Activated T-helper 2 cell treated with anti-CD3 and anti-CD28 coated beads, Interferon-gamma antibody, Interleukin-2, Interleukin-4, amounts not matched to agents 10 μg/mL and 5 μg/mL and 100 μg/mL, durations not matched to agents 14 hours and 24 hours and 36 hours (primary cell): ENCODE measurements around the gene TDP1. TPM values are rescaled to one million over a fixed set of nuclear protein-coding genes. Genes with fewer than 3 reads are reported as not detected.

Source experiments
- DNase-seq: peaks from one replicate; pipeline ENCODE4 v3.0.0; 2021; ENCODE audit warnings: low spot score
- H3K27ac Mint-ChIP-seq: one replicate; pipeline ENCODE4 v1.8.0; 2021; ENCODE audit warnings: mixed read lengths
- H3K27me3 Mint-ChIP-seq: one replicate; pipeline ENCODE4 v1.8.0; 2021; ENCODE audit warnings: low read depth, mixed read lengths
- H3K36me3 Mint-ChIP-seq: one replicate; pipeline ENCODE4 v1.8.0; 2021; ENCODE audit warnings: low read depth, mixed read lengths
- H3K4me1 Mint-ChIP-seq: one replicate; pipeline ENCODE4 v1.8.0; 2021; ENCODE audit warnings: low read depth, mixed read lengths
- H3K4me3 Mint-ChIP-seq: one replicate; pipeline ENCODE4 v1.8.0; 2021; ENCODE audit warnings: low read depth, mild to moderate bottlenecking, moderate library complexity, mixed read lengths
- H3K9me3 Mint-ChIP-seq: one replicate; pipeline ENCODE4 v1.8.0; 2021; ENCODE audit warnings: mixed read lengths
- intact Hi-C: fragments of 100-400 bp; cut with micrococcal nuclease; formaldehyde crosslinking; loops from one replicate; pipeline ENCODE4 v1.15.1; 2023
- total RNA-seq: library from RNA; stranded (reverse); gene quantifications from 2 replicates; pipeline ENCODE4 v1.2.3, GENCODE V29; 2022

TDP1 gene
- total RNA-seq, 1 donor from 2014 or later, result 97.5 TPM

- H3K36me3 Mint-ChIP-seq, result peaks cover 70% of the 10 kb centered on the region
- no peaks in the 10 kb centered on the region for H3K27me3 Mint-ChIP-seq
- no peak overlapping the region for H3K27ac Mint-ChIP-seq
- DNase-seq, result no peak
- no peaks in the 10 kb centered on the region for H3K9me3 Mint-ChIP-seq
- no peak overlapping the region for H3K4me3 Mint-ChIP-seq
- H3K4me1 Mint-ChIP-seq, result peaks cover 3% of the 10 kb centered on the region
- intact Hi-C loops, result loop anchor here (10.0 kb wide), 1 partner anchor 257 kb away; no protein-coding TSS in a partner anchor
Observed at GRCh38 chr14:89977668-89978067, 21.9 kb downstream of the TDP1 start.

- H3K9me3 Mint-ChIP-seq, result no peaks in the 10 kb centered on the region
- H3K36me3 Mint-ChIP-seq, result peaks cover 70% of the 10 kb centered on the region
- H3K27ac Mint-ChIP-seq, result no peak overlapping the region
- no peak overlapping the region for H3K4me3 Mint-ChIP-seq
- no peaks in the 10 kb centered on the region for H3K27me3 Mint-ChIP-seq
- intact Hi-C loops, result loop anchor here (10.0 kb wide), 1 partner anchor 256 kb away; no protein-coding TSS in a partner anchor
- peaks cover 3% of the 10 kb centered on the region for H3K4me1 Mint-ChIP-seq
- DNase-seq, result no peak
Observed at GRCh38 chr14:89978656-89979055, 22.9 kb downstream of the TDP1 start.

- Mint-ChIP-seq H3K27ac (no peak overlapping the region), H3K4me3 (no peak overlapping the region), H3K9me3 (no peaks in the 10 kb centered on the region), H3K27me3 (no peaks in the 10 kb centered on the region), H3K4me1 (no peaks in the 10 kb centered on the region), H3K36me3 (peaks cover 85% of the 10 kb centered on the region)
- DNase-seq, result no peak
- intact Hi-C loops, result no loop called here
Observed at GRCh38 chr14:89983375-89983774, 27.6 kb downstream of the TDP1 start.

- Mint-ChIP-seq H3K27ac (no peak overlapping the region), H3K4me3 (no peak overlapping the region), H3K9me3 (no peaks in the 10 kb centered on the region), H3K4me1 (no peaks in the 10 kb centered on the region), H3K36me3 (peaks cover 81% of the 10 kb centered on the region), H3K27me3 (no peaks in the 10 kb centered on the region)
- intact Hi-C loops, result no loop called here
- no peak for DNase-seq
Observed at GRCh38 chr14:89986462-89987160, 30.9 kb downstream of the TDP1 start.

DNA sequence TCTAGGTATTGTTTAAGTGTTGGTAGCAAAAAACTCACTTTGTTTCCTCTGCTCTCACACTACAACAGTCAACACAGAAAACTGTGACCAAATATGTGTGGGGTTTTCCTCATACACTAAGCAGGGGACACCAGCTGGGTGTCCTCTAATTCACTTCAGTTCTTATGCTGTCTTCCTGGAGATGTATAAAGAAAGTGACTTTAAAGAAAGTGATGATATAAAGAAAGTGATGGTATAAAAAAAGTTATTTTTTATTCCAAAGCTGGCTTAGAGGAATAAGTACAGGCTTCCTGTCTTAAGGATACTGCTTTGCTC lies 31.4 kb downstream of the TDP1 start:
- DNase-seq, result no peak
- Mint-ChIP-seq H3K27ac (no peak overlapping the region), H3K4me1 (no peaks in the 10 kb centered on the region), H3K4me3 (no peak overlapping the region), H3K36me3 (peaks cover 77% of the 10 kb centered on the region), H3K27me3 (no peaks in the 10 kb centered on the region), H3K9me3 (no peaks in the 10 kb centered on the region)
- intact Hi-C loops, result no loop called here

- Mint-ChIP-seq H3K27me3 (no peaks in the 10 kb centered on the region), H3K9me3 (no peaks in the 10 kb centered on the region), H3K36me3 (peaks cover 74% of the 10 kb centered on the region), H3K4me1 (no peaks in the 10 kb centered on the region), H3K4me3 (no peak overlapping the region), H3K27ac (no peak overlapping the region)
- intact Hi-C loops, result no loop called here
- DNase-seq, result no peak
Observed at GRCh38 chr14:89988787-89989186, 33.1 kb downstream of the TDP1 start.

DNA sequence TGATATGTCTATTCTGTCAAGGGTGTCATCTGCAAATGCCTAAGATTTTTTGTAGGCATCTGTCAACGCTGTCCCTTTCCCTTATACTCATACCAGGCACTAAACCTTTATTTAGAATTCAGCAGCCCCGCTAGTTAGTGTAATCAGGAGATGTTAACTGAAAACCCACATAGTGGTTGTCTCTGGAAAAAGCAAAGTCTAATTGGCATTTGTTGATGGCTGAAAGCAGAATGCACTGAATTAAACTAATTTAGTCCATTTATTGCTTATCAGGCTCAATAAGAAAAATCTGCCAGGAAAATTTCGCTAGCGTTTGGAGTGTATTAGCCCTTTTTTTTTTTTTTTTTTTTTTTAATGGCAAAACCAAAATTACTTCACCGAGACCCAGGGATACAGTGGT lies 34.5 kb downstream of the TDP1 start:
- H3K36me3 Mint-ChIP-seq, result peaks cover 76% of the 10 kb centered on the region
- intact Hi-C loops, result no loop called here
- H3K27ac Mint-ChIP-seq, result no peak overlapping the region
- no peak for DNase-seq
- H3K4me3 Mint-ChIP-seq, result no peak overlapping the region
- H3K27me3 Mint-ChIP-seq, result no peaks in the 10 kb centered on the region
- no peaks in the 10 kb centered on the region for H3K4me1 Mint-ChIP-seq
- no peaks in the 10 kb centered on the region for H3K9me3 Mint-ChIP-seq

- intact Hi-C loops, result no loop called here
Observed at GRCh38 chr14:89990623-89991275, 35.0 kb downstream of the TDP1 start.

GRCh38 chr14:89992273-89992672 lies 36.5 kb downstream of the TDP1 start:
- no peaks in the 10 kb centered on the region for H3K9me3 Mint-ChIP-seq
- intact Hi-C loops, result no loop called here
- H3K27ac Mint-ChIP-seq, result no peak overlapping the region
- peaks cover 77% of the 10 kb centered on the region for H3K36me3 Mint-ChIP-seq
- no peak overlapping the region for H3K4me3 Mint-ChIP-seq
- no peak for DNase-seq
- no peaks in the 10 kb centered on the region for H3K4me1 Mint-ChIP-seq
- H3K27me3 Mint-ChIP-seq, result no peaks in the 10 kb centered on the region

More at GRCh38 chr14:89990623-89991275, 35.0 kb downstream of the TDP1 start:
- no peak overlapping the region for H3K4me3 Mint-ChIP-seq
- H3K9me3 Mint-ChIP-seq, result no peaks in the 10 kb centered on the region
- H3K4me1 Mint-ChIP-seq, result no peaks in the 10 kb centered on the region
- H3K27ac Mint-ChIP-seq, result no peak overlapping the region
- H3K27me3 Mint-ChIP-seq, result no peaks in the 10 kb centered on the region
- no peak for DNase-seq
- peaks cover 76% of the 10 kb centered on the region for H3K36me3 Mint-ChIP-seq

DNA sequence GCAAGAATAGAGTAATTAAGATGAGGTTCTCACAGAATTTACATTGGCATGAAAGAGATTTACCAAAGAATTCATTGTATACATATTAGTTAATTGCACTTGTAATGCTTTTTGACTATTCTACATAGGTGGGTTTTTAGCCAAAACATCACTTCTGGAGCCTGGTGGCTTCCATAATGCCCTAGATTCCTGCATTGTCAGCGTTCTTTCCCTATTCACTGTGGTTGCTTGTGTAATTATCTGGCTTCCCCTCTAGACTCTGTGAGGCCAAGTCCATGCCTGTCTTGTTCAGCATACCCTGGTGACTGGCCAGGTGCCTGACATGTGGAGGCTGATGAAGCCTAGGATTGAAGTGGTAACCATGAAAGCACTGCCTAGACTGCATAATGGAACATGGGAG lies 41.2 kb downstream of the TDP1 start:
- Mint-ChIP-seq H3K4me1 (no peaks in the 10 kb centered on the region), H3K9me3 (no peaks in the 10 kb centered on the region), H3K36me3 (peaks cover 78% of the 10 kb centered on the region), H3K4me3 (no peak overlapping the region), H3K27me3 (no peaks in the 10 kb centered on the region), H3K27ac (no peak overlapping the region)
- DNase-seq, result no peak
- intact Hi-C loops, result no loop called here

GRCh38 chr14:90000935-90001334 lies 45.2 kb downstream of the TDP1 start:
- DNase-seq, result no peak
- H3K4me1 Mint-ChIP-seq, result peaks cover 22% of the 10 kb centered on the region
- no peak overlapping the region for H3K27ac Mint-ChIP-seq
- H3K9me3 Mint-ChIP-seq, result no peaks in the 10 kb centered on the region
- peaks cover 80% of the 10 kb centered on the region for H3K36me3 Mint-ChIP-seq
- H3K27me3 Mint-ChIP-seq, result no peaks in the 10 kb centered on the region
- H3K4me3 Mint-ChIP-seq, result no peak overlapping the region
- intact Hi-C loops, result no loop called here

DNA sequence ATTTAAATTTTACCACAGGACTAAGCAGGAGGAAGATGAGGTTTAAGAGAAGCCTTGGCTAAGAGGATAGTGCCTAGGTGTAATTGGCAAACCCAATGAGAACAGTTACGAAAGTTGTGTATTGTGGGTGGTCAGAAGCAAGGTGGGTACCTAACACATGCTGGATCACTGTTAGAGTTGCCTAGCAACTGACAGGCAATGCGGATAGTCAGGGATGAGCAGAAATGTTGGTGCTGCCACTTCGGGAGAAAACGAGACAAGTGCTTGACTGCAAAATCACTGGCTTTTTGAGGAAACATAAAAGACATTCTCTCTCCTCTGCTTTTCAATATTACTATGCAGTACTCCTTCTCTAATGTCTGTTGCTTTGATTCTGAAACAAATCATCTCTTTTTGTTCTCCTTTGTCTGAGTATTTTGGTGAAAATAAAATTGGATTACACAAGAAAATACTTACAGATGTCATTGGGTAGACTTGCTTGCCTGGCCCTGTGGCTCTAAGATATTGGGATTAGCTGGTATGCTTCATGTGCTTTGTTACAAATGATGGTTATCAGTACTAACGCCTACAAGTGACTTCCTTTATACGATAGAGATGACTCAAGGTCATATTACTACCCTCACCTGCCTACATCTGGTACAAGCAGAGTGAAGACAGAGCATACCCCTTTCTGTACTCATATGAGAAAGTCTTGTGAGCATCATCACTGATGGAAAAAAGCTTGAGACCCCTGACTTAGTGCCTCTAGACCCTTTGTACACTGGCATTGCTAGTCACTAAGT lies 48.0 kb downstream of the TDP1 start:
- no peak for DNase-seq
- peaks cover 26% of the 10 kb centered on the region for H3K4me1 Mint-ChIP-seq
- no peaks in the 10 kb centered on the region for H3K27me3 Mint-ChIP-seq
- intact Hi-C loops, result loop anchor here (2.0 kb wide), 1 partner anchor 47 kb away; no protein-coding TSS in a partner anchor
- no peaks in the 10 kb centered on the region for H3K9me3 Mint-ChIP-seq
- H3K4me3 Mint-ChIP-seq, result no peak overlapping the region
- peaks cover 80% of the 10 kb centered on the region for H3K36me3 Mint-ChIP-seq
- peak overlapping the region; percentile 51 for H3K27ac Mint-ChIP-seq

DNA sequence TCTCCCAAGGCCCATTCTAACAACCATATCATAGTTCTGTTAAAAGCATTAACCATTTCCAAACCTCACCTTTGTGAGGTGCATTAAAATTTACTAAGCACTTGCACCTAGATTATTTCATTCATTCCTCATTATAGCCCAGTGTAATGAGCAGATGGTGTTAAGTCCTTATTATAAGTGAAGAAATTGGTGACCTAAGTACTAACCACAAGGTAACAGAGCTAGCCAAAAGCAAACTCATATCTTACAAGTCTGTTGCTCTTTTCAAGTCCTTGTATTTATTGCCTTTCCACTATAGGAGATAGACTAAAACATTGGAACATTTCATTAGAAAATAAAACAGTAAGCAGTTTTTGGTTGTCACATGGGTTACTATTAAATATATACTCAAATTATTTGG lies 49.7 kb downstream of the TDP1 start:
- H3K36me3 Mint-ChIP-seq, result peaks cover 85% of the 10 kb centered on the region
- no peak overlapping the region for H3K4me3 Mint-ChIP-seq
- H3K9me3 Mint-ChIP-seq, result no peaks in the 10 kb centered on the region
- no peaks in the 10 kb centered on the region for H3K27me3 Mint-ChIP-seq
- intact Hi-C loops, result loop anchor here (2.0 kb wide), 1 partner anchor 49 kb away; no protein-coding TSS in a partner anchor
- H3K27ac Mint-ChIP-seq, result no peak overlapping the region
- peaks cover 26% of the 10 kb centered on the region for H3K4me1 Mint-ChIP-seq
- DNase-seq, result no peak
